MM.1S (cell line): ENCODE data around the gene MLH3.

Experiments
- DNase-seq: peaks from one replicate; pipeline ENCODE4 v3.0.0-alpha.2; 2015
- H2AFZ ChIP-seq: fragments of 300-600 bp; sonication (generic); 2 replicates; pipeline ENCODE4 v1.6.0; 2016; ENCODE audit warnings: antibody characterized with exemption, low read length
- H3F3A ChIP-seq: fragments of 300-600 bp; sonication (generic); 2 replicates; pipeline ENCODE4 v1.6.1; 2016; ENCODE audit warnings: mild to moderate bottlenecking, antibody characterized with exemption, low read length, moderate library complexity, mixed read lengths; ENCODE audit not compliant: insufficient read depth
- H3K27ac ChIP-seq: fragments of 300-600 bp; sonication (generic); 2 replicates; pipeline ENCODE4 v1.5.1; 2016; ENCODE audit warnings: mild to moderate bottlenecking, low read length
- H3K27me3 ChIP-seq: fragments of 300-600 bp; sonication (generic); replicated peaks from 2 replicates; pipeline ENCODE4 v1.6.0; 2016; ENCODE audit warnings: low read length; ENCODE audit not compliant: insufficient read depth
- H3K36me3 ChIP-seq: fragments of 300-600 bp; sonication (generic); replicated peaks from 2 replicates; pipeline ENCODE4 v1.6.1; 2016; ENCODE audit warnings: mild to moderate bottlenecking, low read length, mixed read lengths; ENCODE audit not compliant: insufficient read depth
- H3K4me1 ChIP-seq: fragments of 300-600 bp; sonication (generic); 2 replicates; pipeline ENCODE4 v1.6.1; 2016; ENCODE audit warnings: low read length, mixed read lengths
- H3K4me2 ChIP-seq: fragments of 300-600 bp; sonication (generic); 2 replicates; pipeline ENCODE4 v1.6.0; 2016; ENCODE audit warnings: low read depth, low read length
- H3K4me3 ChIP-seq: fragments of 300-600 bp; sonication (generic); 2 replicates; pipeline ENCODE4 v1.5.1; 2016; ENCODE audit warnings: low read length, mixed read lengths
- H3K79me2 ChIP-seq: fragments of 300-600 bp; sonication (generic); 2 replicates; pipeline ENCODE4 v1.6.1; 2016; ENCODE audit warnings: mixed run types, low read length, mixed read lengths
- H3K9ac ChIP-seq: fragments of 300-600 bp; sonication (generic); 2 replicates; pipeline ENCODE4 v1.6.1; 2016; ENCODE audit warnings: low read length, mixed read lengths
- H3K9me2 ChIP-seq: fragments of 300-600 bp; sonication (generic); replicated peaks from 2 replicates; pipeline ENCODE4 v1.6.1; 2016; ENCODE audit warnings: mild to moderate bottlenecking, low read length, mixed read lengths; ENCODE audit not compliant: insufficient read depth
- H3K9me3 ChIP-seq: fragments of 300-600 bp; sonication (generic); replicated peaks from 2 replicates; pipeline ENCODE4 v1.6.1; 2016; ENCODE audit warnings: mild to moderate bottlenecking, low read length, mixed read lengths; ENCODE audit not compliant: insufficient read depth
- H4K20me1 ChIP-seq: fragments of 300-600 bp; sonication (generic); 2 replicates; pipeline ENCODE4 v1.6.1; 2016; ENCODE audit warnings: mild to moderate bottlenecking, low read length, moderate library complexity, mixed read lengths; ENCODE audit not compliant: insufficient read depth
- CTCF ChIP-seq: fragments of 300-600 bp; sonication (generic); IDR thresholded peaks from 2 replicates; pipeline ENCODE4 v1.5.1; 2016; ENCODE audit warnings: antibody characterized with exemption, low read length, mixed read lengths
- EZH2 ChIP-seq: fragments of 300-600 bp; sonication (generic); optimal IDR thresholded peaks from 2 replicates; pipeline ENCODE3; 2017; ENCODE audit warnings: low read depth, mild to moderate bottlenecking, antibody characterized with exemption, low read length, mixed read lengths
- EZH2phosphoT487 ChIP-seq: fragments of 300-600 bp; sonication (generic); IDR thresholded peaks from 2 replicates; pipeline ENCODE4 v1.6.1; 2018; ENCODE audit warnings: antibody characterized with exemption, low read length

The MLH3 gene

GRCh38 chr14:74977164-74977900 lies 73.9 kb downstream of the MLH3 start:
- Histone ChIP-seq H2AFZ (no peak overlapping the region), H3K9ac (no peak overlapping the region), H3K27ac (no peak overlapping the region), H3K4me1 (no peaks in the 10 kb centered on the region), H3F3A (no peaks in the 10 kb centered on the region), H3K4me2 (no peak overlapping the region), H3K27me3 (no peaks in the 10 kb centered on the region), H3K9me3 (no peaks in the 10 kb centered on the region), H3K36me3 (no peaks in the 10 kb centered on the region), H4K20me1 (no peaks in the 10 kb centered on the region), H3K4me3 (no peak overlapping the region), H3K9me2 (no peaks in the 10 kb centered on the region), H3K79me2 (no peaks in the 10 kb centered on the region)
- DNase-seq = no peak
- TF ChIP-seq EZH2 (no peak), CTCF (no peak), EZH2phosphoT487 (no peak)

GRCh38 chr14:74976264-74977113 lies 74.8 kb downstream of the MLH3 start:
- Histone ChIP-seq H2AFZ (no peak overlapping the region), H4K20me1 (no peaks in the 10 kb centered on the region), H3K9ac (no peak overlapping the region), H3K9me2 (no peaks in the 10 kb centered on the region), H3K4me1 (no peaks in the 10 kb centered on the region), H3K27me3 (no peaks in the 10 kb centered on the region), H3K36me3 (no peaks in the 10 kb centered on the region), H3K4me2 (no peak overlapping the region), H3F3A (no peaks in the 10 kb centered on the region), H3K79me2 (no peaks in the 10 kb centered on the region), H3K4me3 (no peak overlapping the region), H3K9me3 (no peaks in the 10 kb centered on the region), H3K27ac (no peak overlapping the region)
- TF ChIP-seq CTCF = no peak
- TF ChIP-seq EZH2 = no peak
- TF ChIP-seq EZH2phosphoT487 = no peak
- no peak for DNase-seq

DNA sequence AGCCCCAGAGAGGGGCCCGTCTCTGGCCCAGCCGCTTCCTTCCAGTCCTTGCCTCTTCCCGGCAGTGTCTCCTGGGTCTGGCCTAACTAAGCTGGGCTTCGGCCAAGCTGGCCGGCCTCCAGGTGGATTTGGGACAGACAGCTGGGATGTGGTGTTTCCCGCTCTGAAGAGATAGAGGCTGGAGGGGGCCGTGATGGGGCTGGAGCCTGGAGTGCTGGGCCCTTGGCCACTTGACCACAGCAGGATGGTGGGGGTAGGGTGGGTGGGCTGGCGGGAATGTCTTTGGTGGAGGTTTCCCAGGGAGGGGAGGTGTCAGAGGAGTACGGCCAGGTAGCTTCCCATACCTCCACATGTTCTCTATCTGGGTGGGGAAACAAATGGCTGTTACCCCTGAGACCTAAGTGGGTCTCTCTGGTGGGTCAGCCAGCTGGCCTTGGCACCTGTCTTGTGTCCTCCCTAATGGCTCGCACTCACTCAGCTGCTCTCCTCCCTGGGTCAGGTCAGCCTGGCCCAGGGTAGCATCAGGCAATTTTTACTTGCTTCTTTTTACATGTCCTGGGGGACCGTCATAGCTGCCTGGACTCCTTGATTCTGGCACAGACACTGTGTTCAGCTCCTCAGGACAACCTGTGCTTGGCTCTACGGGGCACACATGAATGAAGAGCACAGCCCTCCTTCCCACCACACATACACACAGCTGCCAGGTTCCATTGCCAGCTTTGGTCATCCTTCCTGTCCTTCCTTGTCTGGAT lies 76.0 kb downstream of the MLH3 start:
- Histone ChIP-seq H3K27me3 (no peaks in the 10 kb centered on the region), H3K27ac (no peak overlapping the region)

More for the DNA sequence above, 76.0 kb downstream of the MLH3 start:
- Histone ChIP-seq H3K9ac (no peak overlapping the region), H3K79me2 (no peaks in the 10 kb centered on the region), H3K4me1 (no peaks in the 10 kb centered on the region), H4K20me1 (no peaks in the 10 kb centered on the region), H3K9me3 (no peaks in the 10 kb centered on the region), H2AFZ (no peak overlapping the region), H3K4me2 (no peak overlapping the region), H3K36me3 (no peaks in the 10 kb centered on the region), H3K4me3 (no peak overlapping the region), H3F3A (no peaks in the 10 kb centered on the region), H3K9me2 (no peaks in the 10 kb centered on the region)
- no peak for TF ChIP-seq EZH2phosphoT487
- TF ChIP-seq EZH2 = no peak
- TF ChIP-seq CTCF = no peak
- no peak for DNase-seq
